ENCODE data around the gene HDAC4.

HDAC4 gene

DNA sequence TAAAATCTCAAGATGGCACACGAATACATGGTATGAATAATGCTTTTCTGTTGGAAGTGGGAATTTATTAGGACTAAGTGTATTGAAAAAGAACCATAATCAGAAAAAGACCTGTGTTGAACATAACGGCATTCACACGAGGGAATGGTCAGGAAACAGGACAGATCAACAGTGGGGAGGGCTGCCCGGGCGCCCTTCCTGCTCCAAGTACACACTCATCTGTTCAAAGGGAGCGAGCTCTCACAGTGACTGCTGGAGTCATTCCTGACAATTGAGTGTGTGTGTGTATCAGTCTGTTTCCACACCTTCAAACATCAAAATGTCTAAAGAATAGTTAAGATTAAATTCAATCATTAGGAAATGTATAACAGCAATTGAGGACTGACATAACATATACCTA lies 167.2 kb downstream of the HDAC4 start:
- no peak for DNase-seq

DNA sequence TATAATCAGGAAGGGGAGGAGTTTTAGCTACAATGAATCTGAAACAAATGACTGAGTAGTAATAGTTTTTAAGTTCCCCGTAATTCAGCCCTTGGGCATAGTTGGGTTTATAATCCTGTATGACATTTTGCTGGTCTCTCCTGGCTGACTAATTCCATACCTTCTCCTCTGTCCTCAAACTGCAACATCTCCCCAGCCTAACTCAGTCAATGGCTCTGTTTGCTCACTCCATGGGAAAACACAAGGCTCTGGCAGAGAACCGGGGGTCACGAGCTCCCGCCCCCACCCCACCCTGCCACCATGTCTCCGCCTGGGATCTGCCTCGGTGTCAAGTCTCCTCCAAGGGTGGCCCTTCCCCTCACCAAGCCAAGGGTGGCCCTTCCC lies 168.6 kb downstream of the HDAC4 start:
- DNase-seq: no peak

DNA sequence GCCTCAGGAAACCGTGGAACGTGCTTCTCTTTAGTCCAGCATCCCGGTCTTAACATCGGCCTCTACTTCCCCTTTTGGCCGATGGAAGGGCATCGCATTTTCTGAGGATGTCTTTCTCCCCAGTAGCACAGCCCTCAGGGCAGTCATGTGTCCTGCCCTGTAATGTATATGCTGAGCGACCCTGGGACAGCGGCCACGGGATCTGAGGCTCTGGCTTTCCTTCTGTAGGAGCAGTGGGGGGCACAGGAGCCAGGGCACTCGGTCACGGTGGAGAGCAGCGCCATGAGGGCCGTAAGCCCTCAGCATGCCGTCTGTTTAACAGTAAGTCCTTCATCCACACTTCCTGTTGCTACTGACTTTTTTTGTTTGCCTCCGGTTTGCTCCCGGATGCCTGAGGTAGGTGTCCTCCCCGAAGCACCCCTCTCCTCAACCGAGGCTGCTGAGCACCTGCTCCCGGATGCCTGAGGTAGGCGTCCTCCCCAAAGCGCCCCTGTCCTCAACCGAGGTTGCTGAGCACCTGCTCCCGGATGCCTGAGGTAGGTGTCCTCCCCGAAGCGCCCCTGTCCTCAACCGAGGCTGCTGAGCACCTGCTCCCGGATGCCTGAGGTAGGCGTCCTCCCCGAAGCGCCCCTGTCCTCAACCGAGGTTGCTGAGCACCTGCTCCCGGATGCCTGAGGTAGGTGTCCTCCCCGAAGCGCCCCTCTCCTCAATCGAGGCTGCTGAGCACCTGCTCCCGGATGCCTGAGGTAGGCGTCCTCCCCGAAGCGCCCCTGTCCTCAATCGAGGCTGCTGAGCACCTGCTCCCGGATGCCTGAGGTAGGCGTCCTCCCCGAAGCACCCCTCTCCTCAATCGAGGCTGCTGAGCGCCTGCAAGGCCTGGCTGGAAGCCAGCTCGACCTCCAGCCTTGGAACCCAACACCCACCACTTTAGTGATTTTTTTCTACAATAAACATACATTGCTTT lies 169.3 kb downstream of the HDAC4 start:
- DNase-seq: no peak

DNA sequence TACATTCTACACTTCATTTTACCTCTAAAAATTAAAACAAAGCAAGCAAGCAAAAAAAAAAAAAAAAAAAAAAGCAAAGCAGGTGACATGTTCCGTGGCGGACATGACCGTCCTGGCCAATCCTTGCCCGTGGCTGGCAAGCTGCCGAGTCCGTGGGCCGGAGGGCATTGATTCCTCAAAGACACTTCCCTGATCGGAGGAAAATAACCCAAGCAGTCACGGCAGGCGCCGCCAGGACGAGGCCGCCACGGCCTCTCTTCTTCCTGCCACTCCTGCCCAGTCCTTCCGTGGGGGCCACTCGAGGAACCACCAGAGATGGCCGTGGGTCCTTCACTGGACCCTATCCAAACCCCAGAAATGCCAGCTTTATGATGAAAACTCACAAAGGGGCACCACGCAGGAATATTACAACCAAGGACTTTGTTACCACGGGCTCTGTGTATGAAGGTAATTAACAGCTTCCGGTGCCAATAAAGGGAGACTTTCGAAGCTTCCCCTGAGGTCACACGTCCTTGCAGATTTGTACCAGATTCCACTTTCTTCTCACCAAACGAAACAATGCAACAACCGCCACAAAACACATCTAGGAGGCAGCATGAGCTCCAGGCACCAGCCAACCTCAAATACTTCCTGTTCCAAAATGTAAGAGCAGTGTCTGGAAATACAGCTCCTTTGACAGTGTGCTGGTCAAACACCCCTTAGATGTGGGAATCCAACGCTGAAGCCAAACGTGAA lies 170.3 kb downstream of the HDAC4 start:
- no peak for DNase-seq

DNA sequence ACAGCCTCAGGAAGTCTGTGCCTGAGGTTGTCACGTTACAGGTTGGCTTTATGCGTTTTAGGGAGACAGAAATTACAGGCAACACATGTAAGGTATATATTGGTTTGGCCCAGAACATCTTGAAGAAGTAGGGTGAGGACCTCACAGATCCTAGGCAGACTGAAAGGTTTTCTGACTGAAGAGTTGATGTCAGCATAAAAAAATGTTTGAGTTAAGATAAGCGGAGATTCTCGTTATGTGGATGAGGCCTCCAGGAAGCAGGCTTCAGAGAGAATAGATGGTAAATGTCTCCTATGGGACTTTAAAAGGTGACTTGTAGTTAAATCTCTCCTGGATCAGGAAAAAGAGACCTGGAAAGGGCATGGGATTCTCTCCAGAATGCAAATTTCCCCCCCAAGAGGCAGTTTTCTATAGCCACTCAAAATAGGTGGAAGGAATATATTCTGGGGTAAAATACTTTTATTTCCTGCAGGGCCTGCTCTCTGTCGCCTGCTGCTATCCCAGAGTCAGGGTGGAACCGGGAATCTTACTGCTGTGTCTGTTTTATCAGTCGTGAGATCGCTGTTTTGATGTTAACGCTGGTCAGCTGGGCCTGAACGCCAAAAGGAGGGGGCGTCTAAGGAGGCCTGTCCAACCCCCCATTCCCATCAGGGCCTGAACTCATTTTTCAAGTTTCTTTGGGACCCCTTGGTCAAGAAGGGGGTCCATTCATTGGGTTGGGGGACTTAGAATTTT lies 171.1 kb downstream of the HDAC4 start:
- peak; percentile 17 for DNase-seq

DNA sequence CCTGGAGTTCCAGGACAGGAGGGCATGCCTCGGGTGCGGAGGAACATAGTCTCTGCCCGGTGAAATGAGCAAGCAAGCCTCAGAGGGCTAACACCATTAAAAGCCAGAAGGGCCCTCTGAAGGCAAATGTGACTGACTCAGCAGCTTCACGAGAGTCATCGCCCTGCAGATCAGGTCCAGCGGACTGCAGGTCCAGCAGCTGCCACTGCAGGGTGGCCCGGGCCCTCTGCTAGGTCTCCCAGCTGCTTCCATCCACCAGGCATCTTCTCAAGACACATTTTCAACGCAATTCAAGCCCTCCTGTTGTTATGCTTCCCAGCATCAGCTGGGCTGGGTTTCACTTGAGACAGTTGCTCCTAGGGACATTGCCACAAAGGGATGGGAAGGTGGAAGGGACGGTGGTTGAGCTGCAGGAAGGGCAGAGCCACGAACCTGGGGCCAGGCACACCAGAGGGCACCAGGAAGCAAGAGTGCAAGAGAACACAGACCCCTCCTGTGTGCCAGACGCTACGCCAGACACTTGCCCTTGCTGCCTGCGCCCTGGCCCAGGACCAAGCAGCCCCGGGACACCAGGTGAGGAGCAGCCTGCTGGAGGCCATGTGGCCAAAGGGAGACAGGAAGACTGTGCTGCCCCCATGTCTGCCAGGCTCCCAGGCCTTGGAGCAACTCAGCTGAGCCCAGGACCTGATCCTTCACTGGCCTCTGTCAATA lies 173.0 kb downstream of the HDAC4 start:
- no peak for DNase-seq

DNA sequence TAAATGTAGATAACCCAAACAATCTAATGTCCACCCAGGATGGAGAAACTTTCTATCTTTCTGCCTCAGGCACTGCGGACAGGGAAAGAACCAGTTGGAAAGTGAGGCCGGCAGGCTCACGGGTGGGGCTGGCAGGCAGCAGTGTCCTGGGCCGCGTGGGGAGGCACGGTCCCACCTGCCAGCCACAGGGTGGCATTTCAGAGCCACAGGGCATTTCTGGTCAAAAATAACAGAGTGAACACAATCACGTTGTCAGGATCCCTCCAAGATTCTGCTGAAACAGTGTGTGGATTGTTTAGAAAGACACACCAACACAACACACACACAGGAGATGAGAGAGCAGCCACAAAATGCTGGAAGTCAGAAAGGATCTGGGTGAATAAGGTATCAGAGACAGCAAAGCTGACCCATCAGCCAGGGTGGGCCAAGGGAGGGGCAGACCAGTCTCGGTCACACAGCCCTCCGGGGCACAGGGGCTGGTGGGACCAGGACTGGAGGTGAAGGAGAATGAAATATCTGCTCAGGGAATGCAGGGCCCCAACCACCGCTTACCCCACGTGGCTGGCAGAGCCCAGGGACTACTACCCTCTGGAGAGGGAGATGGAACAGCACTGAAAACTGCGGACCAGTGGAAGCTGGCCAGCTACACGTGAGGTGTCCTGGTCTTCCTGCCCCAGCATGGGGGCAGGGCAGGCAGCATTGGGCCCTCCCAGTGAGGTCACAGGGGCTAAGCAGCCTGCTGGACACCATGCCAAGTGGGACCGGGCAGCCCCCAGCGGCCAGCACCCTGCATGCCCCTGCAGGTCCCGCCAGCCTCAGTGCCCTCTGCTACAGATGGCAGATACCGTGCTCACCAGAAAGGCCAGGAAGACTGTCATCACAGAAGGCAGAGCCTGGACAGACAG lies 173.9 kb downstream of the HDAC4 start:
- DNase-seq: no peak

DNA sequence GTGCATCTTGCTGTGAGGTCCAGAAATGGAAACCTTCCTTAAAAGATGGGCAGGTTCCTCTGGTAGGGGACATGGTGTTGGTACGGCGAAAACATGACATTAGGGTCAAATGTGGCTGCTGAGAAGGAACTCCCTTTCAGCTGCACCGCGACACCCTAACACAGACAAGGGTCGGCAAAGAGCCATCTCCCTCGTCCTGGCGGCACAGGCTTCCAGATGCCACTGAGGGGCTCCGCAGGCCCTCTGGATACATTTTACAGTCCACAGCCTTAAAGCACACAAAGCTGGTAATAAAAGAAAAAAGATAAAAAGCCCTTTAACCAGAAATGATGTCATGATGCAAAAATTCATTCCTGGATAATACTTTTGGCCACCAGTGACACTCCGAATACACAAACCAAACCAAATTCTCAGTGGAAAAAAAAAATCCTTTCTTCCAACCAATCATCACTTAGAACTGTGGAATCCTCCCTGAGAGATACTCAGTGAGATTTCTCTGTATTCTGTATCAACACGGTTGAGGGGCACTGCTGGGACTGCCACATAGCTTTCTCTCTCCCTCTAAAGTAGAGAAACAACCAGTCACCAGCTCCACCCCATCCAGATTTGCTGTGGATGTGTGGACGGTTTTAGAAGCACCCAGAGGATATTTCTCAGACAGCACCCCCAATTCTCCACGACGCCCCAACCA lies 174.8 kb downstream of the HDAC4 start:
- DNase-seq: peak; percentile 89

DNA sequence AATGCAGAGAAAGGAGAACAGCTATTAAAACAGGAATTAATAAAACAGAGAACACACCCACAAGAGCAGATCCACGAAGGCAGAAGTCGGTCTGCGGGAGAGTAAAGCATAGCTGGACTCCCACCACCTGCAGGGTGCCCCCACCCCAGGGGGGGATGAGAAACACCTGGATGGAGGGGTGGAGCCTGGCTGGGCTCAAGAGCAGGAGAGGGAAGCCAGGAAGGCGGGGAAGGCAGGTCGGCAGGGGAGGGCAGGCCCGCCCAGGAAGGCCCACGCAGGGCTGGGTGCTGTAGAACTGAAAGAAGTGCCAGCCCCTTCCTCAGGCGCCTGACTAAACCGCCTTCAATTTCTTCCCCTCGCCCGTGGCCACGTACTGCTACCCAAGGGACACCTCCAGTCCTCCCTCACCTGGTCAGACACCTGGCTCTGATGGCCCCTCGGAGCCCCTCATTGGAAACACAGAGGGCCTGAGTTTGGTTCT lies 175.4 kb downstream of the HDAC4 start:
- DNase-seq: no peak

DNA sequence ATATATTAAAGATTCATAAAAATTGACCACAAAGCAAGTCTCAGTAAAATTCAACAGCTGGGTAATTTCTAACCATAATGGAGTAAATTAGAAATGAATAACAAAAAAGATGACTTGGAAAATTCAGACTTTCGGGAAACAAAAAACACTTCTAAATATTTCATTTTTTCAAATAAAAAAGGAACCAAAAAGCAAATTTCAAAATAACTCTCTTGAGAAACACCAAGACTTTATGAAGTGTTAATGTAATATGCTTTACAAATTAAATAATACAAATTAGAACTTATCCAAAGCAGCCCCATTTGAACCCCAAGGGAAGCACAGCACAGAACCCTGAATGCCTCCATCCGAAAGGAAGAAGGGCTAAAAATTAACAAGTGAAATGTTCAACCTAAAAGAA lies 175.9 kb downstream of the HDAC4 start:
- no peak for DNase-seq

DNA sequence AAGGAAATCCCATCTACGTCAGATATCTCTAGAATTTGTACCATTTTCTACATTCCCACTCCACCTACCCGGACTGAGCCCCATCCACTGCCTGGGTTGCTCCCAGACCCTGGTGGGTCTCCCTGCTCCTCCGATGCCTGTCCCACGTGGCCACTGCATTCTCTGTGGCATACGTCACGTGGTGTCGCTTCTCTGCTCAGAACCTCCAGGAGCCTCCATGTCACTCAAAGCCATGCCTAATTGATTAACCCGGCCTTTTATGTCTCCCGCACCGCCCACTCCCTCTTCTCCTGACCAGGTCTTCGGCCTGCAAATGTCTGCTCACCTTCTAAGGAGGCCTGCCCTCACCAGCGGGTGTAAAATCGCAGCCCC lies 176.6 kb downstream of the HDAC4 start:
- DNase-seq: no peak

DNA sequence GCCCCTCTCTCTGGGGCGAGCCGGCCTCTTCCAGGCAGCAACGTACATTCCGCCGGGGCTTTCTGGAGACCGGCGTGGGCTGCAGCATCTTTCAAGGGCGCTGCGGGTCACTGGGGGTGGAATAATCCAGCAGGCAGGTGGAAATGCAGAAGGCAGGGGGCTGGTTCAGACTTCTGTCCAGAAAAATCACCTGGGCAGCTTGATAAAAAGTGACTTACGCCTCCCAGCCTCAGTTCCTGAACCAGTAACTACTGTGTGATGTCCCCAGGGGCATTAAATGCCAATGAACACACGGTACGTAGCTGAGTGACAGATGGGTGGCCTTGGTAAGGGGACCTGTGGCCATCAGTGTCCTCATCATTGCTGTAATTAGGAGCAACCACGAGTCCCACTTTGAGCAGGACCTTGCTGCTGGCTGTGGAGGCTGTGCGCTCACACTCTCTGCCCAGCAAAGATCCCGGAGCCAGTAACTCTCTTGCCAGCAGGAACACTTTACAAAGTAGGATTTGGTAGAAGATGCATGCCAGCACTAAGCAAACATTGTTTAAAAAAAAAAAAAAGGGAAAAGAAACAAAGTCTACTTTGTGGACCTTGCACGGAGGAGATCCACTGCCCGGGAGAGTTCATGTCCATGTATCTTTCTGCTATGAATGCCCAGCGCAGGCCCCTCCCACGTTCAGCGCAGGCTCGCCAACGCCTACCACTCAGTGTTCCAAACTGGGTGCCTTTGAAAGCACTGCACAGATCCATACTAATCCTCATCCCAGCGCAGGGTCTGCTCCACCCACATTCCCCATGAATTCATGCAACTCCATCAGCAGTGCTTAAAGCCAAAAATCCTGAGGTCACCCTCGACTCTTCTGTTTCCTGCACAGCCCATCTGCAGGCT lies 177.3 kb downstream of the HDAC4 start:
- DNase-seq: peak; percentile 83

DNA sequence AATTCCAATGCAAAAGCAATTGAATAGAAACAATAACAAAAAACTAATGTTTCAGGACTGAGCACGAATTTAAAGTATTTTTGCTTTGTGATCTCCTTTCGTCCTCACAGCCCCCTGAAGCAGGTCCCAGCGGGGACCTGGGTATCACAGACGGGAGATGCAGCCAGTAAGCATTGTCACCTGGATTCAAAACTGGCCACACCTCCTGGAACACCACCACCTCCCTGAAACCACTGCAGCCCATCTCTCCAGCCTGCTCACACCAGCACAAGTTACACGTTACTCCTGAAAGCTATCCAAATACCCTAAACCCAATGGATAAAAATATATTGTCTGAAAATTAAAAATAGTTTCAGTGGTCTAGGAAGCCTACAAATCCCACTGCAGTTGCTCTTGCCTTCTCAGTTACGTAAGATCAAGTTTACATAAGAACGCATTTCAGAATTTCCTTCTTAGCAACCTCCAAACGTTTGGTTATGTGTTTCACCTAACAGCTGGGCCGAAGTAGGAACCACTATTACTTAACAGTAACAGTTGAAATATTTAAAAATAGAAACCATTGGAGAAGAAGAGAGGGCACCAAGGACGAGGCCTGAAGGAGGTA lies 178.0 kb downstream of the HDAC4 start:
- peak; percentile 25 for DNase-seq

DNA sequence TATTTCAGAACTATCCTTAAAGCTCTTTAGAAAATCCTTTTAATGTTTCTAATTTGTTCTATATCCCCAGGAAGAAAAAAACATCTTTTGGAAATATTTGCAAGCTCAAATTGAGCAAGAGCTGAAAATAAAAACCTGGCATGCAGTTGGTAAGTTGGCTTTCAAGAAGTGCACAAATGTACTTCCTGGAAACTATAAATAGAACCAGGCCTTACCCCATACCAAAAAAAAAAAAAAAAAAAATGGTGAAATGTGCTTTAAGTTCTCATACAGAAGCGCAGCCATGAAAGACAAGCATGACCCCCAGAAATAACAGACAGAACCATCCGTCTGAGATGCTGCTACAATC lies 178.5 kb downstream of the HDAC4 start:
- peak; percentile 41 for DNase-seq

DNA sequence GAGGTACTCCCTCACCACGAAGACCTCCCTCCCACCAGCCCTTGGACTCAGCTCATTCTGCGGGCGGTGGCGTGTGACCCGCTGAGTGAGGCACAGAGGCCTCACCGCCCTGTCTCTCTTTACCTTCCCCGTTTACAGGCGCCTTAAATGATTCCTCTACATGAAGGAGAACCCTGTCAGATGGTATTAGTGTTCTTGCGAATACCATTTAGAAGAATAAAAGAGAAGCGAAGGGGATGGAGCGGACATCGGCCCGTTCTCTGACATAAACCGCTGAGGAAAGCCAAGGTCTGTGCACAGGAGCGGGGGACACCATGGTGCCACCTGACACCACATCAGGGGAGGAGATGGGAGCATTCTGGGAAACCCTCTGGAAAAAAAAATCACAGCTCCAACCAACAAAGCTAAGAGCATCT lies 179.8 kb downstream of the HDAC4 start:
- no peak for DNase-seq

DNA sequence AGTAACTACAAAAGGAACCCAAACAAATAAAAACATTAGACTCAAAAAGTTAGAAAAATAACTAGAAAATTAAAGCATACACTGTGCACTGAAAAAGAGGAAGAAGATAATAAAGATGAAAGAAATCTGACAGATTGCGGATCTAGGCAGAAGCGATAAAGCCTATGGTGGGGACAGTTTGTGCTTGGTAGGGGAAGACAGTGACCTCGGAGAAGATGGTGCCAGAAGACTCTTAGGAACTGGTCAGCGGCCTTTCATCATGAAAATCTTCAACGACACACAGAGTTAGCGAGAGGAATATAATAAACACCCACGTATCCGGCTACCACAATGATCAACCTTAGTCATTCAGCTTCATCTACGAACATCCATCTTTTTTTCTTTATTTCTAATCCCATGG lies 180.5 kb downstream of the HDAC4 start:
- DNase-seq: no peak

DNA sequence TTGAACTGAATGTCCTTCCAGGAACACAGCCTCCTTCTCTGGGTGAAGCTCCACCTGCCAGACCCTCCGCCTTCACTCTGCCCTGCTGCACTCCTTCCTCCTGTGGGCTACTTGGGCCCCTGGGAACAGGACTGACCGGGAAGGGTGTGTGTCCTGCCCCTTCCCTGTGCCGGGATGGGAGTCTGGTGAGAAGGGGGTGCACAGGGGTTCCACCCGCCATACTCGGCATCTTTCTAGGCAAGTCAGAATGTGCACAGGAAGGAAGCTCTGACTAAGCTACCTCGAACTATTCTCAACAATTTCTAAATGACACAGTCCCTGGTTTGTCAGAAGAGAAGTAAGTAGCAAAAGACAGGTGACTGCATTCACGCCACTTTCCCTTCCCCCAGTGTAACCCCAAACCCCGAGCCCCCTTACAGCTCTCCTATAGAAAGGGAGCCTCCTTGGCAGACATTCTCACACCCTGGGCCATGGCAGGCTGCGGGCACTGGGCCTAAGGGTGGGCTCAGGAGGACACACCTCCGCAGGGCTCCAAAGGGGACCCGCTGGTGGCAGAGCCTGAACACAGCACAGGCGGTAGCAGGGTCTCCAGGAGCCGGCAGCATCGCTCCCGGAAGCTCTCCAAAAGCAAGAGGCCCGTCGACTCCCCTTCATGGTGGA lies 184.1 kb downstream of the HDAC4 start:
- DNase-seq: no peak

DNA sequence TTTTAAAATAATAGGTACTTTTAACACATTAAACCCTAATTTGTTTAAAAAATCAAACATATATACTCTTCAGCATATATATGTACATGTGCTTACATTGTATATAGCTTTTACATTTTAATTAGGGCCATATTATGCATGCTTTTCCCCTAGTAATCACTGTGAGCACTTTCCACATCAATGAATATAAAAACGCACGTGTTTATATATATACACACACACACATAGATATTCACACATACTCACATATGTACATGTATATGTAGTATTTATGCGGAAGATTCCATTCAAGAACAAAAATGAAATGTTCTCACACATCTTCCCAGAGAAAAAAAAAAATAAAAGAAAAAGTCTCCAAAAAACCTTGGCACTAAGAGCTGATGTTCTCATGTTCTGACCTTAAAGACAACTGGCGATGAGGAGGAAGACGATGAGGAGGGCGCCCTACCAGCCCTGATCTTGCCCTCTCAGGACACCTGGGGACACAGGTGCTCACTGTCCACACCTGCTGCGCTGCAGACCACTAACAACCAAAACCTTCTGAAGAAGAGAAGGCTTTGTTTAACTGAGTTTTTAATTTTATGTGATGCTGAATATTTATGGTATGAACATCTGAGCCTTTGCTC lies 184.7 kb downstream of the HDAC4 start:
- DNase-seq: no peak

Data from fibroblast of skin of abdomen (primary cell).